Left lung (tissue), 10 donors: Measurements from ENCODE around the gene MYH9. TPM values are rescaled to one million over a fixed set of nuclear protein-coding genes. Genes with fewer than 3 reads are reported as not detected.
"Not testable (repeated sequence)": the region's sequence is repeated elsewhere in the genome, so short reads cannot be mapped to it uniquely, and the experiment has no call there.

Experiments used
- ATAC-seq: fragments of 200-7000 bp; cut with Tn5 transposase; one replicate; pipeline ENCODE4 v1.9.1; 2020; ENCODE audit warnings: moderate library complexity
- DNase-seq, 4 donors: peaks; one replicate each; pipeline ENCODE4 v3.0.0-alpha.2; 2013 to 2020
- H3K27ac ChIP-seq, 2 donors: fragments of 200-600 bp; sonication (generic) in 1 of 2; one replicate each; pipeline versions ENCODE4 v1.5.0 to v1.8.0; 2020 to 2021
- H3K27me3 ChIP-seq, 2 donors: fragments of 200-600 bp; sonication (generic) in 1 of 2; one replicate each; pipeline versions ENCODE4 v1.5.0 to v1.8.0; 2020 to 2021
- H3K36me3 ChIP-seq, 2 donors: fragments of 200-600 bp; sonication (generic) in 1 of 2; one replicate each; pipeline versions ENCODE4 v1.5.0 to v1.8.0; 2020 to 2021
- H3K4me1 ChIP-seq, 2 donors: fragments of 200-600 bp; one replicate each; pipeline ENCODE4 v1.8.0; 2021
- H3K4me3 ChIP-seq, 2 donors: fragments of 200-600 bp; sonication (generic) in 1 of 2; one replicate each; pipeline versions ENCODE4 v1.5.0 to v1.8.0; 2020 to 2021; ENCODE audit warnings: mild to moderate bottlenecking in 1 of 2
- H3K9me3 ChIP-seq, 2 donors: fragments of 200-600 bp; sonication (generic) in 1 of 2; one replicate each; pipeline versions ENCODE4 v1.5.0 to v1.8.0; 2020 to 2021
- intact Hi-C, 2 donors: fragments of 100-400 bp; cut with DNase I; formaldehyde crosslinking; loops; one replicate each; pipeline versions ENCODE4 v1.11.2 to v1.14.2; 2022
- polyA plus RNA-seq, 6 donors: library from polyadenylated mRNA; unstranded; fragments of 120-200 nt; gene quantifications; one replicate each; pipeline ENCODE4 v1.2.1, GENCODE V29; 2013; ENCODE audit not compliant: insufficient read length in 6 of 6
- total RNA-seq, 2 donors: library from RNA; stranded (reverse); fragmentation: NEBNext Ultra II Directional; extraction: Animal tissue kit (Norgen Biotek cat#: 25700); gene quantifications; one replicate each; pipeline ENCODE4 v1.2.1, GENCODE V29; 2021
- TF ChIP-seq, protein P1 (sequence below), 2 donors: fragments of 200-600 bp; sonication (generic) in 1 of 2; IDR thresholded peaks; one replicate each; pipeline versions ENCODE4 v1.5.0 to v1.8.0; 2021; ENCODE audit warnings: antibody characterized with exemption in 2 of 2
- donor health status: DM: no; HTN: yes; CAD: no.
- donor health status: DM: no; HTN: no; CAD: no.

The MYH9 gene
- total and polyA plus RNA-seq, 8 donors = 225 to 761 (median 270) TPM

DNA sequence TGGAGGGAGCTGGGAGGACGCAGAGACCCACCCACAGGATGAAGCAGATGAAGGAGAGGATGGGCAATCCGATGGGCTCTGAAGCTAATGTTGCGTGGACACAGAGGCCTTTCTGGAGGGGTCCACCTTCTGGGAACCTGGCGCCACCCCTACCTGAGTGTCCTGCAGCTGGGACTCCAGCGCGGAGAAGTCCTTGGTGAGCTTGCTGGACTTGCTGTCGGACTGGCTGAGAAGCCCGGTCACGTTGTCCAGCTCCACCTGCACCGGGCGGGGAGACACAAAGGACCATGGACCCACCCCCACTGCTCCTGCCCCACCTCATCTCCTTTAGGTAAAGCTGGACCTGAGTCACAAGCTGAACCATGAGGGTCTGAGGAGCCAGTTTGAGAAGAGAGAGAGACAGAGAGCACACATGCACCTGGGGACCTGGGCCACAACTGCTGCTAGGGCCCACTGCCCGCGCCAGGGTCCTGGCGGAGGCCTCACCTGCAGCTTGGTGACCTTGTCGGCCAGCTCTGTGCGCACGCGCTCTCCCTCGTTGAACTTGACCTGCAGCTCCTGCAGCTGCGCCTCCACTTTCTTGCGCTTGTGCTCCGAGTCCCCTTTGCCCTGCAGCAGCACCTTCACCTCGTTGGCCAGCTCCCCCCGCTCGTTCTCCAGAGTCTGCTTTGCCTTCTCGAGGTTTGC lies 94.0 kb downstream of the MYH9 start:
- Histone ChIP-seq H3K9me3 (no peaks in the 10 kb centered on the region), H3K27me3 (no peaks in the 10 kb centered on the region), H3K4me3 (no peak overlapping the region), H3K4me1 (peaks cover 0 to 4% of the 10 kb centered on the region in 2 donors), H3K36me3 (peaks cover 9 to 100% of the 10 kb centered on the region in 2 donors), H3K27ac (no peak overlapping the region)
- TF ChIP-seq, protein P1, sequence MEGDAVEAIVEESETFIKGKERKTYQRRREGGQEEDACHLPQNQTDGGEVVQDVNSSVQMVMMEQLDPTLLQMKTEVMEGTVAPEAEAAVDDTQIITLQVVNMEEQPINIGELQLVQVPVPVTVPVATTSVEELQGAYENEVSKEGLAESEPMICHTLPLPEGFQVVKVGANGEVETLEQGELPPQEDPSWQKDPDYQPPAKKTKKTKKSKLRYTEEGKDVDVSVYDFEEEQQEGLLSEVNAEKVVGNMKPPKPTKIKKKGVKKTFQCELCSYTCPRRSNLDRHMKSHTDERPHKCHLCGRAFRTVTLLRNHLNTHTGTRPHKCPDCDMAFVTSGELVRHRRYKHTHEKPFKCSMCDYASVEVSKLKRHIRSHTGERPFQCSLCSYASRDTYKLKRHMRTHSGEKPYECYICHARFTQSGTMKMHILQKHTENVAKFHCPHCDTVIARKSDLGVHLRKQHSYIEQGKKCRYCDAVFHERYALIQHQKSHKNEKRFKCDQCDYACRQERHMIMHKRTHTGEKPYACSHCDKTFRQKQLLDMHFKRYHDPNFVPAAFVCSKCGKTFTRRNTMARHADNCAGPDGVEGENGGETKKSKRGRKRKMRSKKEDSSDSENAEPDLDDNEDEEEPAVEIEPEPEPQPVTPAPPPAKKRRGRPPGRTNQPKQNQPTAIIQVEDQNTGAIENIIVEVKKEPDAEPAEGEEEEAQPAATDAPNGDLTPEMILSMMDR (IDR thresholded peaks at IDR 0.05) = no peak
- intact Hi-C loops = no loop called here
- DNase-seq = peak in 2 of 4 donors; percentile 25 to 58
- ATAC-seq = no peak

DNA sequence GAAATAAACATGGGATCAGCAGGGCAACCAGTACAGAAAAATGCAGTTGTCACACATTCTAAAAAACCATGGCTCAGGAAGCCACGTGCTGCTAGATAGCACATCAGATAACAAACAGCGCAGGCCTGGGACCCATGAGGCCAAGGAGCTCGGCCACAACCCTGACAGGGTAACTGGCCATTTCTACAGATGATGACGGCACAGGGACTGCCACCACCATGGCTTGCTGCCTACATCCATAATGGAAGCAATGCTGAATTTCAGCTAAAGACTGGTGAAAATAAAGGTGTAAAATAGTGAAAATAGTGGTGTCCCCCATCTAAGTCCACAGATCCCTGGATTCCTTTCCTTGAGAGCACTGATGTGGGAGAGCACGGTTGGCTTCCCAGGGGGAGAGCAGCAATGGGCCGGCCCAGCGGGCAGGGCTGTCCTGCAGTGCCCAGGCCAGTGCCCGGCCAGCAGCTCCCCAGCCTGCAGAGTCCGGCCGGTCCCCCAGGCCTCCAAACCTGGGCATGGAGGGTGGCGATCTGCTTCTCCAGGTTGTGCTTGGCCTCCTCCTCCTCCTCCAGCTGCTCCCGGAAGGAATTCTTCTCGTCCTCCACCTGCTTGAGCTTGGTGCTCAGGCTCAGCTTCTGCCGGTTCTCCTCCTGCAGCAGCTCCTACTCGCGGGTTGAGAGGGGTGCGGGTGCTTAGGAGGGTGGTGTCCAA lies 94.8 kb downstream of the MYH9 start:
- Histone ChIP-seq H3K27me3 (no peaks in the 10 kb centered on the region), H3K9me3 (no peaks in the 10 kb centered on the region), H3K27ac (no peak overlapping the region), H3K36me3 (peaks cover 9 to 100% of the 10 kb centered on the region in 2 donors), H3K4me3 (no peak overlapping the region), H3K4me1 (peaks cover 0 to 4% of the 10 kb centered on the region in 2 donors)
- peak in 1 of 4 donors; percentile 69 for DNase-seq
- intact Hi-C loops = no loop called here
- TF ChIP-seq, protein P1 (IDR thresholded peaks at IDR 0.05) = no peak
- ATAC-seq = no peak

DNA sequence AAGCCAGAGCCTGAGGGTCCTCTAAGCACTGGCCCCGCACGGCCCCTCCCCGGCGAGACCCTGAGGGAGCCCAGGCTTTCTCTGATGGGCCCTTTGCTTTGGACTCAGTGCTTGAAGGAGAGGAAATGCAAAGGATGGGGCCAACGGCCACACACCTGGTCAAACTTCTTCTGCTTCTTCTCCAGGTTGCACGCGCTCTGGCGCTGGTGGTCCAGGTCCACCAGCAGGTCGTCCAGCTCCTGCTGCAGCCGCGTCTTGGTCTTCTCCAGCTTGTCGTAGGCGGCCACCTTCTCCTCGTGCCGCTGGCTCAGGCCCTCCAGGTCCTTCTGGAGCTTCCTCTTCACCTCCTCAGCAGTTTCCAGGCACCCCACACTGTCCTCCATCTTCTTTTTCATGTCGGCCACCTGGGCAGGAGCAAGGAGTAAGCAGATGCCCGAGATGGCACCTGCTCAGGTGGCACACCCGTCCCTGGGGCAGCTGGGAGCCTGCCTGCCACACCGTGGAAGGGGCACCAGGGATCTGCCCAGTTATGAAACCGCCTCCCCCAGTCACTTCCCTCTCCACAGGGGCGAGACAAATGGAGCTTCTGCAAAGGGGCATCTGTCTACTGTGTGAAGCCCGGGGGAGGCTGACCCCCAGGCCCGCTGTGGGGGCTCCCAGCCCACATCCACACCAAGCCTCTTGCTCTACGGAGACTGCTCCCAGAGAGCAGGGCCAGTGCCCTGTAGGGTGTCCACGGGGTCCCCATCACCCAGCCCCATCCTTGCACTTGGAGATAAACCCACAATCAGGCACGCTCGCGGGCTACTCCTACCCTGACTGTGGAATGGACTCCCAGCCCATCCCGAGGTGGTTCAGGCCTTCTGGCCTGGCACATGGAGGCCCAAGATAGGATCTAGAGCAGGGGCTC lies 95.7 kb downstream of the MYH9 start:
- H3K27me3 ChIP-seq = no peaks in the 10 kb centered on the region
- no peak overlapping the region for H3K4me3 ChIP-seq
- no peaks in the 10 kb centered on the region for H3K9me3 ChIP-seq
- intact Hi-C loops = no loop called here
- DNase-seq (peak in 1 of 4 donors; percentile 55), ATAC-seq (peak; percentile 4)
- TF ChIP-seq, protein P1 (IDR thresholded peaks at IDR 0.05) = no peak
- H3K4me1 ChIP-seq = peaks cover 0 to 4% of the 10 kb centered on the region in 2 donors
- peaks cover 9 to 100% of the 10 kb centered on the region in 2 donors for H3K36me3 ChIP-seq
- peak overlapping the region in 1 of 2 donors; percentile 8 for H3K27ac ChIP-seq

DNA sequence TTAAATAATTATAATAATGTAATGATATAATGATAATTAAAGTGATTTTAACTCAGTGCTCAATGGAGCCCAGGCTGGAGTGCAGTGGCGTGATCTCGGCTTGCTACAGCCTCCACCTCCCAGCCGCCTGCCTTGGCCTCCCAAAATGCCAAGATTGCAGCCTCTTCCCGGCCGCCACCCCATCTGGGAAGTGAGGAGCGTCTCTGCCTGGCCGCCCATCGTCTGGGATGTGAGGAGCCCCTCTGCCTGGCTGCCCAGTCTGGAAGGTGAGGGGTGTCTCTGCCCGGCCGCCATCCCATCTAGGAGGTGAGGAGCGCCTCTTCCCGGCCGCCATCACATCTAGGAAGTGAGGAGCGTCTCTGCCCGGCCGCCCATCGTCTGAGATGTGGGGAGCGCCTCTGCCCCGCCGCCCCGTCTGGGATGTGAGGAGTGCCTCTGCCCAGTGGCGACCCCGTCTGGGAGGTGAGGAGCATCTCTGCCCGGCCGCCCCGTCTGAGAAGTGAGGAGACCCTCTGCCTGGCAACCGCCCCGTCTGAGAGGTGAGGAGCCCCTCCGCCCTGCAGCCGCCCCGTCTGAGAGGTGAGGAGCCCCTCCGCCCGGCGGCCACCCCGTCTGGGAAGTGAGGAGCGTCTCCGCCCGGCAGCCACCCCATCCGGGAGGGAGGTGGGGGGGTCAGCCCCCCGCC lies 97.2 kb downstream of the MYH9 start:
- H3K4me1 ChIP-seq, H3K4me3 ChIP-seq, intact Hi-C loops, H3K27ac ChIP-seq, H3K27me3 ChIP-seq, H3K9me3 ChIP-seq, ATAC-seq: not testable (repeated sequence)
- H3K36me3 ChIP-seq = peaks cover 9 to 100% of the 10 kb centered on the region in 2 donors
- DNase-seq = peak in 2 of 4 donors; percentile 15 to 43

DNA sequence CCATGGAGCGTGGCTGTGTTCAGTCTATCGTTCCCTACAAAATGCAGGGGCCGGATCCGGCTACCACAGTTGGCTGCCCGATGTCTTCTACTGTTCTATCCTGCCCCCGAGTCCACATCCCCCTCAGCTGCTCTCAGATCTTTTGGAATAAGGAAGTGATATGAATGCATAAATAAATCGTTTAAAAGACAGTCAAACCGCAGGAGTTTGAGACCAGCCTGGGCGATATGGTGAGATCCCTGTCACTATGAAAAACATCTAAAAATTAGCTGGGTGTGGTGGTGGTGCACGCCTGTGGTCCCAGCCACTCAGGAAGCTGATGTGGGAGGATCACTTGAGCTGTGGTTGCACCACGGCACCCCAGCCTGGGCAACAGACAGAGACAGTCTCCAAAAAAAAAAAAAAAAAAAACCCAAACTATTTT lies 97.8 kb downstream of the MYH9 start:
- ATAC-seq, H3K4me3 ChIP-seq, intact Hi-C loops, H3K27ac ChIP-seq, H3K4me1 ChIP-seq, H3K27me3 ChIP-seq, H3K9me3 ChIP-seq: not testable (repeated sequence)
- peaks cover 9 to 100% of the 10 kb centered on the region in 2 donors for H3K36me3 ChIP-seq
- peak in 1 of 4 donors; percentile 2 for DNase-seq
